NCI-H524 treated with DMSO at 0.1 percent for 48 hours (cell line): ENCODE measurements around the gene SMC2.

Source experiments
- DNase-seq: peaks from one replicate; lab custom pipeline; 2025; lab: John Stamatoyannopoulos, UW

The SMC2 gene

GRCh38 chr9:104107799-104108198, 13.7 kb downstream of the SMC2 start:
- DNase-seq: no peak

DNA sequence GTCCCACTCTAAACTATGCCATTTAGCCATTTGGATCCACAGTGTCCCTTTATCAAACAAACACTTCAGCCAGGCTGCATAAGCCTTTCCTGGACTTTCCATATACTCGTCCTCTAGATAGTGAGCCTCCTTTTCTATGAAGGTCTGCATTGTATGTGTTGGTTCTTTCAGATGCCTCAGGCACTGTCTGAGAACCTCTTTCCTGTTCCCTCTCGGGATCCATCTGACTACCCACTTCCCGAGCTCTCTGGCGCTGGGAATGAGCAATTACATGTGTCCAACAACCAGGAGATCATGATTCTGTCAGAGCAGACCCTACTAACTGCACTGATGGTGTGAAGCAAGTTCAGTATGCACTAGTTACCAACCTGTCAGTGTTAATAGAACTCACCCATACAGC, 14.2 kb downstream of the SMC2 start:
- DNase-seq: no peak

- DNase-seq: no peak
Measured at GRCh38 chr9:104110509-104110908, 16.4 kb downstream of the SMC2 start.

DNA sequence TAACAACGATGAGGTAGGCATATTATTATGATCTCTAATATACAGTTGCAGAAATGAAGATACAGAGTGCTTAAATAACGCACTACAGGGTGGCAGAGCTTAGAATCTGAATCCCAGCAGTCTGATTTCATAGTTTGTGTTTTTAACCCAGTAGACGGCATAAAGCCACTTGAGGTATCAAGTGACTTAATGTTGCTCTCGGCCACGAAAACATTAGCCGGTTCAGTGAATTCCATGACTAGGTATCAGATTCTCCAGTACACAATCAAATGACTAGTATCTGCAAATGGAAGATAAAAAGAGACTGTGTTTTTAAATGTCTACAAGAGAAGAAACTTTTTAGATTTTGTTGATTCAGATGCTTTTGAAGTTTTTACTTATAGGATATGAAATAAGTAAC, 24.8 kb downstream of the SMC2 start:
- no peak for DNase-seq

- DNase-seq: no peak
Measured at GRCh38 chr9:104121022-104121421, 26.9 kb downstream of the SMC2 start.

DNA sequence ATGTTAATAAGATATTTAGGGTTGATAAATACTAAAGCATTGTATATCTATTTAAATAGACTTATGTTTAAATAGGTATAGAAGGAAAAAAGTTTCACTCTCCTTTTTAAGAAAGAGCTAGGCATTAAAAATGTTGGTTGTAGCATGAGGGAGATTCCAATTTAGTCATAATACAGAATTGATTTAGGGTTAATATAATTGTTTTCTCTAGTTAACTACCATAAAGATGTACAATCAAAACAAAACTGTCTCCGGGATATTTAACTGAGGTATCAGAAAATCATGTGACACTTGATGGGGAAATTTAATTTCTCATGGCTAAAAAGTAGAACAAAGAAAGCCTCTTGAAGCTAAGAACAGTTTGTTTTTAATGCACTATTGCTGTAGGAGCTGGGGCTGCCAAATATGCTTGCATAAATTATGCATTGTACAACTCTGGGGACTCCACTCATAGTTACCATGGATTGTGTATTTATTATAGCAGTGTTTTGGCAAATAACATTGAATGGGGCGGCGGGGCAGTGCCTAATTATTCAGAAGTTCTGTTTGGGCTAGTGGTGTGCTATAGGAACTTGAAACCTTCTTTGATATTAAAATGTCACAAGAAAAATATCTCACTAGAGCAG, 44.2 kb downstream of the SMC2 start:
- DNase-seq: no peak

- DNase-seq: no peak
Measured at GRCh38 chr9:104142799-104143549, 48.9 kb downstream of the SMC2 start.

DNA sequence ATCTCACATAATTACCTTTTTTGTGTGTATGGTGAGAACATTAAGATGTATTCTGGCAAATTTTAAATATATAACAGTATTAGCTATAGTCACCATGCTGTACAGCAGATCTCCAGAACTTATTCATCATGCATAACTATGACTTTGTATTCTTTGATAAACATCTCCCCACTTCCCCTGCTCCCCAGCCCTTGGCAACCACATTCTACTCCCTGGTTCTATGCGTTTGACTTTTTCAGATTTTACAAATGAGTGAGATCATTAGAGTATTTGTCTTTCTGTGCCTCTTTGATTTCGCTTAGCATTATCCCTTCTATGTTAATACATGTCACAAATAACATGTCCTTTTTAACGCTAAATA, 49.4 kb downstream of the SMC2 start:
- DNase-seq: no peak

DNA sequence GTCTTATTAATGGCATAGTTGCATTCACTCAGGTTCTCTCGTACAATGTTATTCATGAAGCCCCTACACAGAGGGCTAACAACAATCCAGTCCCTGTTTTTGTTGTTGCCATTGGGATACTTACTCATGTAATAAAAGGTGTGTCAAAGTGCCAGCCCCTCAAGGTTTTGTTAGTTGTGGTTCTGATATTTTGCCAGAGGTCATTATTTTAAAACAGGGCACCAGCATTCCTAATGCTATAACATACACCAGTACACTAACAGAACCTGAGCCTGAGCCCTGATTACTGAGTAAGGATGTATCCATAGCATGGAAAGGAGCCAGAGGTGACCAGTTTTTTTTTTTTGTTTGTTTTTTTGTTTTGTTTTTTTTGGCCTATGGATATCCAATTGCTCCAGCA, 50.2 kb downstream of the SMC2 start:
- no peak for DNase-seq

- DNase-seq: no peak
Measured at GRCh38 chr9:104173067-104173466, 79.0 kb downstream of the SMC2 start.

GRCh38 chr9:104177003-104177611, 83.0 kb downstream of the SMC2 start:
- DNase-seq: no peak

DNA sequence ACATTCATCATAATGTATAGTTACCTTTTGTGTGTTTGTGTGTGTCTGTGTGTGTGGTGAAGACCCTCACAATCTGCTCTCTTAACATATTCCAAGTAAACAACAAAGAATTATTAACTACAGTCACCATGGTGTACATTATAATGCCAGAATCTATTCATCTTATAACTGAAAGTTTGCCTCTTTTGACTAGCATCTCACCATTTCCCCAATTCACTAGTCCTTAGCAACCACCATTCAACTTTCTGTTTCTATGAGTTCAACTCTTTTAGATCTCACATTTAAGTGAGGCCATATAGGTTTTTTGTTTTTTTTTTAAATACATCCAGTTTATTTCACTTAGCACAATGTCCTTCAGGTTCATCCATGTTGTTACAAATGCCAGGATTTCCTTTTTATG, 83.6 kb downstream of the SMC2 start:
- no peak for DNase-seq
